ENCODE results near the gene STRBP.

The STRBP gene

GRCh38 chr9:123091459-123091858, 176.9 kb downstream of the STRBP start:
- DNase-seq: no peak

GRCh38 chr9:123090956-123091355, 177.4 kb downstream of the STRBP start:
- no peak for DNase-seq

GRCh38 chr9:123090198-123090896, 178.0 kb downstream of the STRBP start:
- peak; percentile 53 for DNase-seq

- peak; percentile 71 for DNase-seq
These were observed 178.6 kb downstream of the STRBP start for GRCh38 chr9:123089790-123090189.

GRCh38 chr9:123089040-123089439, 179.3 kb downstream of the STRBP start:
- DNase-seq: no peak

GRCh38 chr9:123087359-123087888, 181.0 kb downstream of the STRBP start:
- no peak for DNase-seq

- no peak for DNase-seq
These were observed 182.5 kb downstream of the STRBP start for GRCh38 chr9:123085916-123086315.

- DNase-seq: no peak
These were observed 184.1 kb downstream of the STRBP start for GRCh38 chr9:123084256-123084655.

GRCh38 chr9:123083680-123084079, 184.7 kb downstream of the STRBP start:
- no peak for DNase-seq

GRCh38 chr9:123081824-123082223, 186.6 kb downstream of the STRBP start:
- peak; percentile 45 for DNase-seq

GRCh38 chr9:123080444-123080843, 187.9 kb downstream of the STRBP start:
- DNase-seq: no peak

GRCh38 chr9:123074628-123075027, 193.8 kb downstream of the STRBP start:
- no peak for DNase-seq

- no peak for DNase-seq
These were observed 194.4 kb downstream of the STRBP start for GRCh38 chr9:123073991-123074422.

GRCh38 chr9:123073441-123073840, 194.9 kb downstream of the STRBP start:
- DNase-seq: no peak

- DNase-seq: no peak
These were observed 195.9 kb downstream of the STRBP start for GRCh38 chr9:123072407-123072995.

Measured in DMS79 treated with DMSO at 0.1 percent for 48 hours (cell line).